GM12865 (cell line): ENCODE results near the gene CSNK2A3.

Experiments
- DNase-seq: peaks from one replicate; pipeline ENCODE4 v3.0.0; 2010; ENCODE audit warnings: low read depth
- H3K4me3 ChIP-seq: 2 replicates; pipeline ENCODE4 v1.5.1; 2011; ENCODE audit warnings: mild to moderate bottlenecking, low read depth, low read length, control low read depth
- TF ChIP-seq, protein P1 (sequence below): IDR thresholded peaks from 2 replicates; pipeline ENCODE4 v1.5.1; 2011; ENCODE audit warnings: low read length, control low read depth, low read depth, inconsistent platforms; ENCODE audit not compliant: insufficient read depth; ENCODE audit errors: missing control alignments

CSNK2A3 gene

DNA sequence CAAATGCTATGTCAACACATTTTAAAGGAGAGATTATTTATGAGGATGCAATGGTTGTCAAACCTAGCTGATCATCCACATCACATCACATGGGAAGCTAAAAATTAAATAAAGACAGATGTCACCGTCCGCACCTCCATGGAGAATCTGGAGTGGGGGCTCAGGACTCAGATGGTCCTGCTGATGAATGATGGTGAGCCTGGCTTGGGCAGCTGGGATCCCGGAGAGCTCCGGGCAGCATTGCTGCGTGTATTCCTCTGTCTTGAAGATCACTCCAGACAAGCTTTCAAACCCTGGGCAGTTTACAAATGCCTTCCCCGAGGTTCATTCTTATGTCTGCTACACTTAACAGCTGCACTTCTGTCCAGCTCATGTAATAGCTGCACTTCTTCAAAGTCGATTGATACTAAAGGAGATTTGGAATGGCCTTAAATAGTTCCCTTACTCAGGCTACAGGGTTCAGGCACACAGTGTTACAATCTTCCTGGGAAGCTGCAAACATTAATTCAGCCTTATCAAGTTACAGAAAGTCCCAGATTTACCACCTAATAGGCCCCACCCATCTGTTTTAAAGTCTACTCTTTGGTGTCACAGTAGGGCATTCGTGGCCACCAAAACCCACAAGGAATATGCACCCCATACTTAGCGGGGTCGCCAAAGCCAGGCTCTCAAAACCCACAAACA is 34.7 kb upstream of the CSNK2A3 start:
- TF ChIP-seq, protein P1, sequence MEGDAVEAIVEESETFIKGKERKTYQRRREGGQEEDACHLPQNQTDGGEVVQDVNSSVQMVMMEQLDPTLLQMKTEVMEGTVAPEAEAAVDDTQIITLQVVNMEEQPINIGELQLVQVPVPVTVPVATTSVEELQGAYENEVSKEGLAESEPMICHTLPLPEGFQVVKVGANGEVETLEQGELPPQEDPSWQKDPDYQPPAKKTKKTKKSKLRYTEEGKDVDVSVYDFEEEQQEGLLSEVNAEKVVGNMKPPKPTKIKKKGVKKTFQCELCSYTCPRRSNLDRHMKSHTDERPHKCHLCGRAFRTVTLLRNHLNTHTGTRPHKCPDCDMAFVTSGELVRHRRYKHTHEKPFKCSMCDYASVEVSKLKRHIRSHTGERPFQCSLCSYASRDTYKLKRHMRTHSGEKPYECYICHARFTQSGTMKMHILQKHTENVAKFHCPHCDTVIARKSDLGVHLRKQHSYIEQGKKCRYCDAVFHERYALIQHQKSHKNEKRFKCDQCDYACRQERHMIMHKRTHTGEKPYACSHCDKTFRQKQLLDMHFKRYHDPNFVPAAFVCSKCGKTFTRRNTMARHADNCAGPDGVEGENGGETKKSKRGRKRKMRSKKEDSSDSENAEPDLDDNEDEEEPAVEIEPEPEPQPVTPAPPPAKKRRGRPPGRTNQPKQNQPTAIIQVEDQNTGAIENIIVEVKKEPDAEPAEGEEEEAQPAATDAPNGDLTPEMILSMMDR, result no peak
- DNase-seq, result no peak

GRCh38 chr11:11387207-11387606 is 34.2 kb upstream of the CSNK2A3 start:
- H3K4me3 ChIP-seq, result no peak overlapping the region
- DNase-seq, result no peak
- TF ChIP-seq, protein P1, result no peak

More for the DNA sequence above, 34.7 kb upstream of the CSNK2A3 start:
- H3K4me3 ChIP-seq, result no peak overlapping the region

GRCh38 chr11:11384829-11385228 is 31.8 kb upstream of the CSNK2A3 start:
- DNase-seq, result no peak
- no peak overlapping the region for H3K4me3 ChIP-seq
- TF ChIP-seq, protein P1, result no peak

GRCh38 chr11:11383995-11384394 is 30.9 kb upstream of the CSNK2A3 start:
- TF ChIP-seq, protein P1, result no peak
- DNase-seq, result no peak
- H3K4me3 ChIP-seq, result no peak overlapping the region

DNA sequence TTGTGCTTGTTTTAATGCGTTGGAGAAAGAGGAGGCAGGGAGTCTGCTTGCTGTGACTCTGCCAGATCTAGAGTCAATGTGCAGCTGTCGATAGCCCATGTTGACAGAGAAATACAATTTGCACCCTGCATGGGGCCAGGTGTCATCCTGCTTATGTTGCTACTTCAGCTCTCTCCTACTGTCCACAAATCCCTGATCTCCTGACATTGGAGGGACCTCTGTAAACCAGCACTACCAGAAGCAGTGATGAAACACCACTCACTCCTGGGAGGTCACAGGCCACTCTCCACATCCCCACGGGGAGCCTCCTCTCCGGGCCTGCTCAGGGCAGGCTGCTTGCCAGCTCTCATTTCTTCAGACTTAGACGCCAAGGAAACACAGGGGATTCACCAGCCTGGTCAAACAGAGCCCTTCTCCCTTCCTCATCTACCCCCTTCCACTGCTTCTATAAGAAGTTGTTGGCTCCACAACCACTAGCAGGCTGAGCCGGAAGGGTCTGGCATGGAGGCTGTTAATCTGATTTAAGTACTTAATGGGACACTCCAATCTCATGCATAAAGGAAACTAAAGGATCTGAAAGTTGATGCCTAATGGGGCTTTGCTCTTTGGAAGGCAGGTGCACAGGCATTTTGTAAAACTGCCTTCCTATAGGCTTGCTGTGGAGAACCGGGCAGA is 29.9 kb upstream of the CSNK2A3 start:
- no peak for DNase-seq
- no peak overlapping the region for H3K4me3 ChIP-seq
- TF ChIP-seq, protein P1, result no peak

GRCh38 chr11:11381471-11382105 is 28.5 kb upstream of the CSNK2A3 start:
- no peak for DNase-seq
- TF ChIP-seq, protein P1, result no peak
- no peak overlapping the region for H3K4me3 ChIP-seq
